ENCODE results near the gene DIS3L2.
"Not testable (repeated sequence)": the region's sequence is repeated elsewhere in the genome, so short reads cannot be mapped to it uniquely, and the experiment has no call there.

The DIS3L2 gene

GRCh38 chr2:232097758-232098157 is 136.2 kb downstream of the DIS3L2 start:
- peaks cover 32% of the 10 kb centered on the region for H3K36me3 Mint-ChIP-seq (ENCODE audit: low read depth)
- no peak overlapping the region for H3K27ac Mint-ChIP-seq
- H3K4me1 Mint-ChIP-seq (ENCODE audit: low read depth): peaks cover 6% of the 10 kb centered on the region
- H3K27me3 Mint-ChIP-seq: no peaks in the 10 kb centered on the region
- intact Hi-C loops (cut with micrococcal nuclease): no loop called here
- H3K4me3 Mint-ChIP-seq: no peak overlapping the region
- H3K9me3 Mint-ChIP-seq: peaks cover 33% of the 10 kb centered on the region

- H3K27me3 Mint-ChIP-seq: no peaks in the 10 kb centered on the region
- intact Hi-C loops (cut with micrococcal nuclease): no loop called here
- no peak overlapping the region for H3K27ac Mint-ChIP-seq
- no peaks in the 10 kb centered on the region for H3K9me3 Mint-ChIP-seq
- H3K4me1 Mint-ChIP-seq (ENCODE audit: low read depth): peaks cover 6% of the 10 kb centered on the region
- no peak overlapping the region for H3K4me3 Mint-ChIP-seq
- H3K36me3 Mint-ChIP-seq (ENCODE audit: low read depth): peaks cover 20% of the 10 kb centered on the region
Observed at GRCh38 chr2:232102380-232102779, 140.9 kb downstream of the DIS3L2 start.

GRCh38 chr2:232103140-232103737 is 141.7 kb downstream of the DIS3L2 start:
- intact Hi-C loops (cut with micrococcal nuclease): no loop called here
- no peaks in the 10 kb centered on the region for H3K27me3 Mint-ChIP-seq
- H3K9me3 Mint-ChIP-seq: no peaks in the 10 kb centered on the region
- H3K4me1 Mint-ChIP-seq (ENCODE audit: low read depth): peaks cover 6% of the 10 kb centered on the region
- no peak overlapping the region for H3K4me3 Mint-ChIP-seq
- peaks cover 14% of the 10 kb centered on the region for H3K36me3 Mint-ChIP-seq (ENCODE audit: low read depth)
- no peak overlapping the region for H3K27ac Mint-ChIP-seq

GRCh38 chr2:232104076-232104646 is 142.6 kb downstream of the DIS3L2 start:
- H3K36me3 Mint-ChIP-seq (ENCODE audit: low read depth): peaks cover 14% of the 10 kb centered on the region
- peaks cover 6% of the 10 kb centered on the region for H3K4me1 Mint-ChIP-seq (ENCODE audit: low read depth)
- H3K4me3 Mint-ChIP-seq: no peak overlapping the region
- H3K27ac Mint-ChIP-seq: no peak overlapping the region
- intact Hi-C loops (cut with micrococcal nuclease): no loop called here
- no peaks in the 10 kb centered on the region for H3K9me3 Mint-ChIP-seq
- H3K27me3 Mint-ChIP-seq: no peaks in the 10 kb centered on the region

GRCh38 chr2:232111551-232111950 is 150.0 kb downstream of the DIS3L2 start:
- Mint-ChIP-seq H3K27me3 (no peaks in the 10 kb centered on the region), H3K4me1 (ENCODE audit: low read depth) (no peaks in the 10 kb centered on the region), H3K27ac (no peak overlapping the region), H3K36me3 (ENCODE audit: low read depth) (peaks cover 7% of the 10 kb centered on the region), H3K4me3 (no peak overlapping the region), H3K9me3 (no peaks in the 10 kb centered on the region)
- intact Hi-C loops (cut with micrococcal nuclease): no loop called here

GRCh38 chr2:232113821-232114220 is 152.3 kb downstream of the DIS3L2 start:
- no peaks in the 10 kb centered on the region for H3K4me1 Mint-ChIP-seq (ENCODE audit: low read depth)
- H3K4me3 Mint-ChIP-seq: no peak overlapping the region
- no peaks in the 10 kb centered on the region for H3K9me3 Mint-ChIP-seq
- no peak overlapping the region for H3K27ac Mint-ChIP-seq
- H3K27me3 Mint-ChIP-seq: no peaks in the 10 kb centered on the region
- H3K36me3 Mint-ChIP-seq (ENCODE audit: low read depth): no peaks in the 10 kb centered on the region
- intact Hi-C loops (cut with micrococcal nuclease): no loop called here

GRCh38 chr2:232115728-232116361 is 154.3 kb downstream of the DIS3L2 start:
- H3K27ac Mint-ChIP-seq; H3K36me3 Mint-ChIP-seq (ENCODE audit: low read depth); H3K4me3 Mint-ChIP-seq; H3K27me3 Mint-ChIP-seq; intact Hi-C loops (cut with micrococcal nuclease); H3K4me1 Mint-ChIP-seq (ENCODE audit: low read depth); H3K9me3 Mint-ChIP-seq: not testable (repeated sequence)

- intact Hi-C loops (cut with micrococcal nuclease): no loop called here
- Mint-ChIP-seq H3K27me3 (no peaks in the 10 kb centered on the region), H3K4me3 (no peak overlapping the region), H3K36me3 (ENCODE audit: low read depth) (no peaks in the 10 kb centered on the region), H3K9me3 (no peaks in the 10 kb centered on the region), H3K27ac (no peak overlapping the region), H3K4me1 (ENCODE audit: low read depth) (no peaks in the 10 kb centered on the region)
Observed at GRCh38 chr2:232116852-232117251, 155.3 kb downstream of the DIS3L2 start.

- no peaks in the 10 kb centered on the region for H3K36me3 Mint-ChIP-seq (ENCODE audit: low read depth)
- H3K9me3 Mint-ChIP-seq: no peaks in the 10 kb centered on the region
- no peak overlapping the region for H3K27ac Mint-ChIP-seq
- intact Hi-C loops (cut with micrococcal nuclease): no loop called here
- H3K4me3 Mint-ChIP-seq: no peak overlapping the region
- H3K4me1 Mint-ChIP-seq (ENCODE audit: low read depth): no peaks in the 10 kb centered on the region
- H3K27me3 Mint-ChIP-seq: no peaks in the 10 kb centered on the region
Observed at GRCh38 chr2:232117413-232117812, 155.9 kb downstream of the DIS3L2 start.

- intact Hi-C loops (cut with micrococcal nuclease): no loop called here
- H3K4me3 Mint-ChIP-seq: no peak overlapping the region
- H3K4me1 Mint-ChIP-seq (ENCODE audit: low read depth): no peaks in the 10 kb centered on the region
- H3K9me3 Mint-ChIP-seq: no peaks in the 10 kb centered on the region
- no peak overlapping the region for H3K27ac Mint-ChIP-seq
- no peaks in the 10 kb centered on the region for H3K27me3 Mint-ChIP-seq
- peaks cover 5% of the 10 kb centered on the region for H3K36me3 Mint-ChIP-seq (ENCODE audit: low read depth)
Observed at GRCh38 chr2:232120911-232121310, 159.4 kb downstream of the DIS3L2 start.

GRCh38 chr2:232124309-232124708 is 162.8 kb downstream of the DIS3L2 start:
- Mint-ChIP-seq H3K4me3 (no peak overlapping the region), H3K27me3 (no peaks in the 10 kb centered on the region), H3K36me3 (ENCODE audit: low read depth) (peaks cover 12% of the 10 kb centered on the region), H3K27ac (no peak overlapping the region), H3K4me1 (ENCODE audit: low read depth) (peaks cover 5% of the 10 kb centered on the region), H3K9me3 (no peaks in the 10 kb centered on the region)
- intact Hi-C loops (cut with micrococcal nuclease): no loop called here

GRCh38 chr2:232126301-232127099 is 165.0 kb downstream of the DIS3L2 start:
- Mint-ChIP-seq H3K27me3 (no peaks in the 10 kb centered on the region), H3K36me3 (ENCODE audit: low read depth) (peaks cover 25% of the 10 kb centered on the region), H3K4me3 (no peak overlapping the region), H3K27ac (no peak overlapping the region), H3K9me3 (no peaks in the 10 kb centered on the region), H3K4me1 (ENCODE audit: low read depth) (peaks cover 5% of the 10 kb centered on the region)
- intact Hi-C loops (cut with micrococcal nuclease): no loop called here

GRCh38 chr2:232129483-232129882 is 168.0 kb downstream of the DIS3L2 start:
- no peak overlapping the region for H3K4me3 Mint-ChIP-seq
- intact Hi-C loops (cut with micrococcal nuclease): no loop called here
- peaks cover 5% of the 10 kb centered on the region for H3K4me1 Mint-ChIP-seq (ENCODE audit: low read depth)
- H3K27me3 Mint-ChIP-seq: no peaks in the 10 kb centered on the region
- no peaks in the 10 kb centered on the region for H3K9me3 Mint-ChIP-seq
- peaks cover 41% of the 10 kb centered on the region for H3K36me3 Mint-ChIP-seq (ENCODE audit: low read depth)
- H3K27ac Mint-ChIP-seq: no peak overlapping the region

- no peaks in the 10 kb centered on the region for H3K27me3 Mint-ChIP-seq
- peaks cover 47% of the 10 kb centered on the region for H3K36me3 Mint-ChIP-seq (ENCODE audit: low read depth)
- H3K4me3 Mint-ChIP-seq: no peak overlapping the region
- no peaks in the 10 kb centered on the region for H3K9me3 Mint-ChIP-seq
- intact Hi-C loops (cut with micrococcal nuclease): no loop called here
- peaks cover 7% of the 10 kb centered on the region for H3K4me1 Mint-ChIP-seq (ENCODE audit: low read depth)
- H3K27ac Mint-ChIP-seq: no peak overlapping the region
Observed at GRCh38 chr2:232132181-232132580, 170.7 kb downstream of the DIS3L2 start.
